ENCODE results near the gene SLC2A5. TPM values are rescaled to one million over a fixed set of nuclear protein-coding genes. Genes with fewer than 3 reads are reported as not detected.
"Not testable (repeated sequence)": the region's sequence is repeated elsewhere in the genome, so short reads cannot be mapped to it uniquely, and the experiment has no call there.

The SLC2A5 gene
- total and polyA plus RNA-seq, 4 donors, result 0.16 to 2.8 (median 1.5) TPM

DNA sequence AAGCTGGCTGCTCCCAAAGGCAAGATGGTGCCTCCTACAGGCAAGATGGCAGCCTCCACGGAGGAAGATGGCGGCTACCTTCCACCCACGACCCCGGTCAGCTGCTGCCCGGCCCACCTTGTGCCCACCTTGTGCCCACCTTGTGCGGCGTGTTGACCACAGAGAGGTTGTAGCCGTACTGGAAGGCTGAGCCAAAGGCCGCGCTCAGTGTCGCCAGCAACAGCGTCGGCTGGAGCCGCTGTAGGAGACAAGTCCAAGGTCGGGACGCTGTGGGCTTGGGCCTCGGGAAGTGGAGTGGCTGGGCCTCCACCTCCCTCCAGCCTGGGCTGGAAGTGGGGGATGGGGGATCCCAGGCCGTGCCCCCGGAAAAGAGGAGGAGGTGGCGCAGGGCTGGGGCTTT, 44.6 kb downstream of the SLC2A5 start:
- no peaks in the 10 kb centered on the region for H3K27me3 ChIP-seq (ENCODE audit: control insufficient read depth in 3 of 3, insufficient read depth in 3 of 3, low read length in 2 of 3)
- H3K36me3 ChIP-seq (ENCODE audit: control insufficient read depth in 4 of 4, insufficient read depth in 4 of 4, low read length in 4 of 4), result no peaks in the 10 kb centered on the region
- H3K9ac ChIP-seq (ENCODE audit: insufficient read depth in 1 of 2, low read length in 2 of 2), result no peak overlapping the region
- no peak for TF ChIP-seq CTCF (IDR thresholded peaks at IDR 0.05; ENCODE audit: control extremely low read depth, extremely low read depth)
- no peak overlapping the region for H3K4me3 ChIP-seq
- H3K9me3 ChIP-seq (ENCODE audit: control insufficient read depth in 4 of 4, insufficient read depth in 3 of 4, low read length in 3 of 4), result peaks cover 0 to 5% (median 0%) of the 10 kb centered on the region in 4 donors
- peaks cover 0 to 7% (median 1%) of the 10 kb centered on the region in 5 donors for H3K4me1 ChIP-seq (ENCODE audit: control insufficient read depth in 5 of 5, insufficient read depth in 5 of 5, low read length in 5 of 5)
- no peak for DNase-seq
- no peak for ATAC-seq (ENCODE audit: insufficient read depth, low FRiP score)
- H3K27ac ChIP-seq (ENCODE audit: low read depth in 1 of 2, low read length in 1 of 2), result no peak overlapping the region
- 95 to 97% methylated on average over 20 of the region's 20 CpGs for WGBS, 2 donors

DNA sequence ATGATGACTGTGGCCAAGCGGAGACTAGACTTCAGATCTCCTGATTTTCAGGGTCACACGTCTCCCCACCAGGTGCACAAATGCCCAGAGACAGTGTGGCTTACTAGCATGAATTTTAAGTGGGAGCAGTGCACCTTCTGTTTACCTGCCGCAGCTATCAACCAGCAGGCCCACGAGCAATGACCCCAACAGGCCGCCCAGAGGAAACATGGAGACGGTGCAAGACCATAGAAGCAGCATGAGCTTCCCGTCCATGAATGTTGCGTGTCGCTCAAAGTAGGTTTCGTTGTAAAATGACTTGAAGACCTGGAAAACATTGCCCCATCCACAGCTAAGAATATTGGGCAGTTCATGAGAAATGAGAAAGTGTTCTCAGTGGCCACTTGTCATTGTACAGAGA, 46.7 kb downstream of the SLC2A5 start:
- no peaks in the 10 kb centered on the region for H3K9me3 ChIP-seq (ENCODE audit: control insufficient read depth in 4 of 4, insufficient read depth in 3 of 4, low read length in 3 of 4)
- no peaks in the 10 kb centered on the region for H3K36me3 ChIP-seq (ENCODE audit: control insufficient read depth in 4 of 4, insufficient read depth in 4 of 4, low read length in 4 of 4)
- H3K4me1 ChIP-seq (ENCODE audit: control insufficient read depth in 5 of 5, insufficient read depth in 5 of 5, low read length in 5 of 5), result peaks cover 0 to 14% (median 1%) of the 10 kb centered on the region in 5 donors
- H3K27me3 ChIP-seq (ENCODE audit: control insufficient read depth in 3 of 3, insufficient read depth in 3 of 3, low read length in 2 of 3), result no peaks in the 10 kb centered on the region
- no peak overlapping the region for H3K9ac ChIP-seq (ENCODE audit: insufficient read depth in 1 of 2, low read length in 2 of 2)
- no peak for TF ChIP-seq CTCF (IDR thresholded peaks at IDR 0.05; ENCODE audit: control extremely low read depth, extremely low read depth)
- no peak overlapping the region for H3K4me3 ChIP-seq
- H3K27ac ChIP-seq (ENCODE audit: low read depth in 1 of 2, low read length in 1 of 2), result no peak overlapping the region
- ATAC-seq (ENCODE audit: insufficient read depth, low FRiP score) (no peak), DNase-seq (no peak)
- WGBS, 2 donors, result 92 to 94% methylated on average over 10 of the region's 10 CpGs

GRCh38 chr1:9022026-9022738, 47.3 kb downstream of the SLC2A5 start:
- H3K36me3 ChIP-seq (ENCODE audit: control insufficient read depth in 4 of 4, insufficient read depth in 4 of 4, low read length in 4 of 4); H3K27me3 ChIP-seq (ENCODE audit: control insufficient read depth in 3 of 3, insufficient read depth in 3 of 3, low read length in 2 of 3); H3K9ac ChIP-seq (ENCODE audit: insufficient read depth in 1 of 2, low read length in 2 of 2); H3K4me3 ChIP-seq; ATAC-seq (ENCODE audit: insufficient read depth, low FRiP score); H3K27ac ChIP-seq (ENCODE audit: low read depth in 1 of 2, low read length in 1 of 2); H3K9me3 ChIP-seq (ENCODE audit: control insufficient read depth in 4 of 4, insufficient read depth in 3 of 4, low read length in 3 of 4): not testable (repeated sequence)
- peak in 1 of 3 donors; percentile 41 for DNase-seq
- WGBS, 2 donors, result 58 to 71% methylated on average over 11 to 14 of the region's 15 CpGs
- peaks cover 0 to 15% (median 1%) of the 10 kb centered on the region in 5 donors for H3K4me1 ChIP-seq (ENCODE audit: control insufficient read depth in 5 of 5, insufficient read depth in 5 of 5, low read length in 5 of 5)

- no peak overlapping the region for H3K9ac ChIP-seq (ENCODE audit: insufficient read depth in 1 of 2, low read length in 2 of 2)
- no peaks in the 10 kb centered on the region for H3K9me3 ChIP-seq (ENCODE audit: control insufficient read depth in 4 of 4, insufficient read depth in 3 of 4, low read length in 3 of 4)
- H3K36me3 ChIP-seq (ENCODE audit: control insufficient read depth in 4 of 4, insufficient read depth in 4 of 4, low read length in 4 of 4), result no peaks in the 10 kb centered on the region
- TF ChIP-seq CTCF (IDR thresholded peaks at IDR 0.05; ENCODE audit: control extremely low read depth, extremely low read depth), result no peak
- no peaks in the 10 kb centered on the region for H3K27me3 ChIP-seq (ENCODE audit: control insufficient read depth in 3 of 3, insufficient read depth in 3 of 3, low read length in 2 of 3)
- H3K4me3 ChIP-seq, result no peak overlapping the region
- peaks cover 0 to 15% (median 1%) of the 10 kb centered on the region in 5 donors for H3K4me1 ChIP-seq (ENCODE audit: control insufficient read depth in 5 of 5, insufficient read depth in 5 of 5, low read length in 5 of 5)
- WGBS, 2 donors, result 51 to 58% methylated on average over 6 of the region's 6 CpGs
- H3K27ac ChIP-seq (ENCODE audit: low read depth in 1 of 2, low read length in 1 of 2), result no peak overlapping the region
- no peak for ATAC-seq (ENCODE audit: insufficient read depth, low FRiP score)
- no peak for DNase-seq
Measured at GRCh38 chr1:9020305-9020704, 49.1 kb downstream of the SLC2A5 start.

Data from lung (tissue), 12 donors.